DND-41 (cell line): ENCODE data around the gene TBL1Y.

Experiments used
- ATAC-seq: fragments of 200-7000 bp; cut with Tn5 transposase; 3 replicates; pipeline ENCODE4 v1.9.1; 2021; ENCODE audit warnings: low read depth; ENCODE audit not compliant: insufficient read depth
- DNase-seq: peaks from one replicate; pipeline ENCODE4 v3.0.0-alpha.2; 2020
- H2AFZ ChIP-seq: 2 replicates; pipeline ENCODE4 v1.6.0; 2012; ENCODE audit warnings: low read depth, low read length
- H3K27ac ChIP-seq: 2 replicates; pipeline ENCODE4 v1.5.1; 2012; ENCODE audit warnings: low read length, inconsistent platforms
- H3K27me3 ChIP-seq: fragments of 200-600 bp; sonication (generic); 2 replicates; pipeline ENCODE4 v1.6.0; 2012; ENCODE audit warnings: low read length, mild to moderate bottlenecking, inconsistent platforms; ENCODE audit not compliant: insufficient read depth, poor library complexity
- H3K36me3 ChIP-seq: 2 replicates; pipeline ENCODE4 v1.5.1; 2012; ENCODE audit warnings: low read length, inconsistent platforms; ENCODE audit not compliant: insufficient read depth
- H3K4me1 ChIP-seq: 2 replicates; pipeline ENCODE4 v1.5.1; 2012; ENCODE audit warnings: mild to moderate bottlenecking, low read length; ENCODE audit not compliant: insufficient read depth
- H3K4me2 ChIP-seq: 2 replicates; pipeline ENCODE4 v1.6.0; 2012; ENCODE audit warnings: mild to moderate bottlenecking, moderate library complexity, low read length, inconsistent platforms; ENCODE audit not compliant: insufficient read depth
- H3K4me3 ChIP-seq, 2 experiments: fragments of 200-600 bp in 1 of 2; shearing (Covaris generic) in 1 of 2; 2 replicates each; pipeline ENCODE4 v1.5.1; 2012 to 2016; ENCODE audit warnings: inconsistent platforms in 2 of 2, low read length in 2 of 2, mild to moderate bottlenecking in 2 of 2, low read depth in 1 of 2, moderate library complexity in 1 of 2
- H3K79me2 ChIP-seq: 2 replicates; pipeline ENCODE4 v1.6.0; 2012; ENCODE audit warnings: low read length, inconsistent platforms; ENCODE audit not compliant: insufficient read depth
- H3K9ac ChIP-seq: 2 replicates; pipeline ENCODE4 v1.6.0; 2012; ENCODE audit warnings: low read depth, mild to moderate bottlenecking, inconsistent platforms, low read length, moderate library complexity
- H3K9me3 ChIP-seq: 2 replicates; pipeline ENCODE4 v1.5.1; 2012; ENCODE audit warnings: low read length, moderate library complexity, mild to moderate bottlenecking, inconsistent platforms; ENCODE audit not compliant: insufficient read depth, severe bottlenecking
- H4K20me1 ChIP-seq: 2 replicates; pipeline ENCODE4 v1.6.0; 2012; ENCODE audit warnings: low read length; ENCODE audit not compliant: insufficient read depth
- EZH2 ChIP-seq: IDR thresholded peaks from 3 replicates; pipeline ENCODE4 v1.6.1; 2012; ENCODE audit warnings: borderline replicate concordance, low read depth, mild to moderate bottlenecking, moderate library complexity, low read length, inconsistent platforms; ENCODE audit not compliant: severe bottlenecking
- TF ChIP-seq, protein P1 (sequence below): IDR thresholded peaks from 2 replicates; pipeline ENCODE4 v1.5.1; 2012; ENCODE audit warnings: borderline replicate concordance, low read length, moderate library complexity, mild to moderate bottlenecking; ENCODE audit not compliant: poor library complexity, severe bottlenecking; ENCODE audit errors: extremely low read depth

TBL1Y gene

DNA sequence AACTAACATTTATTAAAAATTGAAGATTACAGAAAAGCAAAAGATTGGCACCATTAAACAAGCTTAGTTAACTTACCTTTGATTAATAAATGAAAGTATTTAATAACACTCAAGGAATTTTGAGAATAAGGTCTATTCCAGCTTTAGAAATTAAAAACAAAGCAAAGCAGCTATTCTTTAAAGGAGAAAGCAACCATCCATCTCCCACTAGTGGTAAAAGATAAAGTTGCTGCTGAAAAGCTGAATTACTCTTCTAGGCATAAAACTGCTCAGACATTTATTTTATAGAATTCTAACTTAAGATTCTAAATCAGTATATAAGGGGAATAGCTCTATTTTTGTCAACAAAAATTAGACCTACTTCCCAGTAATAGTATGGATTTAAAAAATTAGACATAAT is 37.2 kb downstream of the TBL1Y start:
- TF ChIP-seq, protein P1, sequence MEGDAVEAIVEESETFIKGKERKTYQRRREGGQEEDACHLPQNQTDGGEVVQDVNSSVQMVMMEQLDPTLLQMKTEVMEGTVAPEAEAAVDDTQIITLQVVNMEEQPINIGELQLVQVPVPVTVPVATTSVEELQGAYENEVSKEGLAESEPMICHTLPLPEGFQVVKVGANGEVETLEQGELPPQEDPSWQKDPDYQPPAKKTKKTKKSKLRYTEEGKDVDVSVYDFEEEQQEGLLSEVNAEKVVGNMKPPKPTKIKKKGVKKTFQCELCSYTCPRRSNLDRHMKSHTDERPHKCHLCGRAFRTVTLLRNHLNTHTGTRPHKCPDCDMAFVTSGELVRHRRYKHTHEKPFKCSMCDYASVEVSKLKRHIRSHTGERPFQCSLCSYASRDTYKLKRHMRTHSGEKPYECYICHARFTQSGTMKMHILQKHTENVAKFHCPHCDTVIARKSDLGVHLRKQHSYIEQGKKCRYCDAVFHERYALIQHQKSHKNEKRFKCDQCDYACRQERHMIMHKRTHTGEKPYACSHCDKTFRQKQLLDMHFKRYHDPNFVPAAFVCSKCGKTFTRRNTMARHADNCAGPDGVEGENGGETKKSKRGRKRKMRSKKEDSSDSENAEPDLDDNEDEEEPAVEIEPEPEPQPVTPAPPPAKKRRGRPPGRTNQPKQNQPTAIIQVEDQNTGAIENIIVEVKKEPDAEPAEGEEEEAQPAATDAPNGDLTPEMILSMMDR, result peak; percentile 10
- TF ChIP-seq EZH2, result no peak
- Histone ChIP-seq H2AFZ (no peak overlapping the region), H3K36me3 (no peaks in the 10 kb centered on the region), H3K79me2 (no peaks in the 10 kb centered on the region), H3K4me1 (no peaks in the 10 kb centered on the region), H3K9me3 (no peaks in the 10 kb centered on the region), H3K27me3 (no peaks in the 10 kb centered on the region), H4K20me1 (no peaks in the 10 kb centered on the region), H3K4me2 (no peak overlapping the region), H3K4me3 (no peak overlapping the region), H3K9ac (no peak overlapping the region), H3K27ac (no peak overlapping the region)
- no peak for DNase-seq
- no peak for ATAC-seq

DNA sequence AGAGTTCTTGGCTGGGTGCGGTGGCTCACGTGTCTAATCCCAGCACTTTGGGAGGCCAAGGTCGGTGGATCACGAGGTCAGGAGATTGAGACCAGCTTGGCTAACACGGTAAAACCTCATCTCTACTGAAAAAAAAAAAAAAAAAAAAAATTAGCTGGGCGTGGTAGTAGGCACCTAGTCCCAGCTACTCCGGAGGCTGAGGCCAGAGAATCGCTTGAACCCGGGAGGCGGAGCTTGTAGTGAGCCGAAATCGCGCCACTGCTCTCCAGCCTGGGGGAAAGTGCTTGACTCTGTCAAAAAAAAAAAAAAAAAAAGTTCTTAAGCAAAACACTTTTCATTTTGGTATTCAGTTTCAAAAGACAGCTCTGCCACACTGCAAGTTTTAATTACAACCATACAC is 37.9 kb downstream of the TBL1Y start:
- Histone ChIP-seq H3K4me1 (no peaks in the 10 kb centered on the region), H3K9me3 (no peaks in the 10 kb centered on the region), H3K79me2 (no peaks in the 10 kb centered on the region), H2AFZ (no peak overlapping the region), H3K4me3 (no peak overlapping the region), H4K20me1 (no peaks in the 10 kb centered on the region), H3K4me2 (no peak overlapping the region), H3K27ac (no peak overlapping the region), H3K36me3 (no peaks in the 10 kb centered on the region), H3K27me3 (no peaks in the 10 kb centered on the region), H3K9ac (no peak overlapping the region)
- DNase-seq (no peak), ATAC-seq (no peak)
- no peak for TF ChIP-seq EZH2
- TF ChIP-seq, protein P1, result no peak

DNA sequence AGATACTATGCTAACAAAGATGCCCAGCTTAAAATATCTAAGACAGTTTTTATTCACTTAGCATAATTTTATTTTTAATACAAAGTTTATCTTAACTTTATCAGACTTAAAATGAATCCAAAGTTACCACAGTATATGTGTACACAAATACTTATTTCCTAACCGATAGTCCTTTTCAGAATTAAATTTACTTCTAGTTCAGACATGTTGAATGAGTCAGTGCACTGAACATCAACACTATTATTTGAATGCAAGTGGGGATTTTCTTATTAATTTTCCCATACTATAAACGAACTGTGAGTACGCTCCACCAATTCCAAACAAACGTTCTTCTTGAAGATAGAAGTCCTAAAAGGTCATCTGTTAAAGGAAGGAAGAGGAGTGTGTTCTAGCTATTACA is 39.5 kb downstream of the TBL1Y start:
- Histone ChIP-seq H3K4me3 (no peak overlapping the region), H3K36me3 (no peaks in the 10 kb centered on the region), H3K4me1 (no peaks in the 10 kb centered on the region), H3K4me2 (no peak overlapping the region), H4K20me1 (no peaks in the 10 kb centered on the region), H3K9ac (no peak overlapping the region), H3K27me3 (no peaks in the 10 kb centered on the region), H3K9me3 (no peaks in the 10 kb centered on the region), H3K27ac (no peak overlapping the region), H2AFZ (no peak overlapping the region), H3K79me2 (no peaks in the 10 kb centered on the region)
- no peak for ATAC-seq
- no peak for DNase-seq
- no peak for TF ChIP-seq EZH2
- TF ChIP-seq, protein P1, result no peak

DNA sequence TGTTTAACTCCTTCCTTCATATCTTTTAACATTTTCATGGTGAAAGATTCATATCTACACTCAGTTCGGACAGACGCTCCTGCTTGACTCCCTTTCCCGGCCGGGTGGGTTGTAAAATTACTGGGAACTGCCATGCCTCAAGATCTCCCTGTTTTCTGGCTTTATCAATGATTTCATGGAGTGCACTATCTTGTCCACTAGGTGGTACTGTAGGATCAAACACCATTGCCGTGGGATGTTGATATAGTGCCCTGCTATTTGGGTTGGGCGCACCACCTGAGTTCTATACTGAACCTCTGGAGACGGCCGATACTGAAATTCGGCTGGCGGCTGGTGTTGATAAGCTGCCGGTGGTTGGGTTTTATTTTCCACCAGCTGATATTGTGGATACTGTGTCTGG is 54.2 kb downstream of the TBL1Y start:
- ATAC-seq (peak; percentile 61; the same call in 1 of the 3 replicates), DNase-seq (peak; percentile 27)
- Histone ChIP-seq H3K4me1 (no peaks in the 10 kb centered on the region), H3K4me2 (no peak overlapping the region), H3K36me3 (no peaks in the 10 kb centered on the region), H4K20me1 (no peaks in the 10 kb centered on the region), H3K4me3 (no peak overlapping the region), H3K27ac (no peak overlapping the region), H2AFZ (no peak overlapping the region), H3K9me3 (no peaks in the 10 kb centered on the region), H3K79me2 (no peaks in the 10 kb centered on the region), H3K9ac (no peak overlapping the region), H3K27me3 (no peaks in the 10 kb centered on the region)
- no peak for TF ChIP-seq EZH2
- TF ChIP-seq, protein P1, result peak; percentile 60
